ENCODE results near the gene VIL1.

- no peak for TF ChIP-seq CTCF (conservative IDR thresholded peaks at IDR 0.05)
- TF ChIP-seq EZH2 (IDR thresholded peaks at IDR 0.05; ENCODE audit: low read depth), result no peak
These were observed 40.9 kb upstream of the VIL1 start for GRCh38 chr2:218378053-218378452.
